ENCODE results near the gene L1TD1.

- peak; percentile 82 for TF ChIP-seq CTCF (IDR thresholded peaks at IDR 0.05; ENCODE audit: low read depth, low read length, poor library complexity, severe bottlenecking)
- TF ChIP-seq EZH2phosphoT487 (IDR thresholded peaks at IDR 0.05; ENCODE audit: borderline replicate concordance, low read length) = no peak
Observed at GRCh38 chr1:62175568-62176179, 19.0 kb upstream of the L1TD1 start.

Data from DOHH2 (cell line).